ENCODE measurements around the gene FICD. TPM values are rescaled to one million over a fixed set of nuclear protein-coding genes. Genes with fewer than 3 reads are reported as not detected.

Gene FICD
- total and polyA plus RNA-seq, 3 donors from 2014 or later: 10.0 to 16.7 (median 10.5) TPM

GRCh38 chr12:108516511-108517275 is 1.6 kb downstream of the FICD start:
- DNase-seq: no peak
- H3K27ac ChIP-seq: no peak overlapping the region
- no peaks in the 10 kb centered on the region for H3K27me3 ChIP-seq
- H3K36me3 ChIP-seq (ENCODE audit: low read depth, missing control alignments): no peaks in the 10 kb centered on the region
- intact Hi-C loops (cut with DNase I; ENCODE audit: low total_unique reads): no loop called here
- TF ChIP-seq POLR2A (IDR thresholded peaks at IDR 0.05): no peak
- no peak for TF ChIP-seq CTCF (IDR thresholded peaks at IDR 0.05)
- H3K4me1 ChIP-seq: peaks cover 8% of the 10 kb centered on the region
- no peaks in the 10 kb centered on the region for H3K9me3 ChIP-seq
- no peak overlapping the region for H3K4me3 ChIP-seq
- WGBS, 2 donors: 82 to 90% methylated on average over 9 to 23 of the region's 23 CpGs

GRCh38 chr12:108517288-108518100 is 2.4 kb downstream of the FICD start:
- 88 to 91% methylated on average over 11 to 12 of the region's 12 CpGs for WGBS, 2 donors
- no peak for DNase-seq
- H3K27me3 ChIP-seq: no peaks in the 10 kb centered on the region
- no peaks in the 10 kb centered on the region for H3K9me3 ChIP-seq
- no peak overlapping the region for H3K4me3 ChIP-seq
- H3K36me3 ChIP-seq (ENCODE audit: low read depth, missing control alignments): no peaks in the 10 kb centered on the region
- no peak overlapping the region for H3K27ac ChIP-seq
- TF ChIP-seq CTCF (IDR thresholded peaks at IDR 0.05) (no peak), POLR2A (IDR thresholded peaks at IDR 0.05) (no peak)
- peaks cover 8% of the 10 kb centered on the region for H3K4me1 ChIP-seq
- intact Hi-C loops (cut with DNase I; ENCODE audit: low total_unique reads): no loop called here

- no peak for TF ChIP-seq POLR2A (IDR thresholded peaks at IDR 0.05)
- no peak for TF ChIP-seq CTCF (IDR thresholded peaks at IDR 0.05)
- intact Hi-C loops (cut with DNase I; ENCODE audit: low total_unique reads): no loop called here
- DNase-seq: no peak
- H3K36me3 ChIP-seq (ENCODE audit: low read depth, missing control alignments): no peaks in the 10 kb centered on the region
- H3K27me3 ChIP-seq: no peaks in the 10 kb centered on the region
- H3K27ac ChIP-seq: no peak overlapping the region
- H3K4me1 ChIP-seq: peaks cover 8% of the 10 kb centered on the region
- H3K4me3 ChIP-seq: no peak overlapping the region
- H3K9me3 ChIP-seq: no peaks in the 10 kb centered on the region
- WGBS, 2 donors: 90 to 94% methylated on average over 23 to 24 of the region's 24 CpGs
Observed at GRCh38 chr12:108518101-108518715, 3.1 kb downstream of the FICD start.

- Histone ChIP-seq H3K36me3 (ENCODE audit: low read depth, missing control alignments) (no peaks in the 10 kb centered on the region), H3K4me3 (no peak overlapping the region), H3K4me1 (peaks cover 8% of the 10 kb centered on the region), H3K27me3 (no peaks in the 10 kb centered on the region), H3K27ac (no peak overlapping the region), H3K9me3 (no peaks in the 10 kb centered on the region)
- TF ChIP-seq CTCF (IDR thresholded peaks at IDR 0.05) (no peak), POLR2A (IDR thresholded peaks at IDR 0.05) (no peak)
- intact Hi-C loops (cut with DNase I; ENCODE audit: low total_unique reads): no loop called here
- WGBS, 2 donors: 92 to 93% methylated on average over 28 to 39 of the region's 39 CpGs
- DNase-seq: no peak
Observed at GRCh38 chr12:108518716-108519496, 3.8 kb downstream of the FICD start.

All from testis (tissue), 3 donors.